HL-60 (cell line): ENCODE results near the gene EMP2.

Experiments
- GABPA ChIP-seq: IDR thresholded peaks from 2 replicates; pipeline ENCODE4 v1.6.1; 2012; ENCODE audit warnings: low read depth
- POLR2AphosphoS5 ChIP-seq: IDR thresholded peaks from 2 replicates; pipeline ENCODE4 v1.6.1; 2012; ENCODE audit warnings: low read depth
- TF ChIP-seq, protein P1 (sequence below): IDR thresholded peaks from one replicate; pipeline ENCODE4 v1.5.1; 2011; ENCODE audit warnings: low read length, control low read depth, inconsistent platforms; ENCODE audit not compliant: insufficient read depth
- TF ChIP-seq, protein P2 (sequence below): IDR thresholded peaks from 2 replicates; pipeline ENCODE4 v1.6.1; 2012; ENCODE audit warnings: low read depth; ENCODE audit not compliant: insufficient replicate concordance

DNA sequence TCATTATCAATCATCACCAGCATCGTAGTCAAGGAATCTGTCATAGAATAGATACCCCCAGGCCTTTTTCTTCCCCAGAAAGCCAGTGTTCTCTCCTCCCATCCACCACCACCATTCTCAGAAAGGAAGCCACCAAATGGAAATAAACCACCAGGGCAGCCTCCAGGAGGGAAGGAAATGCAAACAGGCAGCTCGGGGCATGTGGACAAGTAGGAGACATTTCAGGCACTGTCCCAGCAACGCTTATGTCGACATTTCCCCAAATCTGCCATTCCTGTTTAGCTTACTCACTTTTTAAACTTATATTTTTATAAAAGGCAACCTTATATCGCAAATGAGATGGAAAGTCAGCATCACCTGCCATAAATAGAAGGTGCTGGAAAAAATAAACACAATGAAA is 15.8 kb downstream of the EMP2 start:
- TF ChIP-seq, protein P1, sequence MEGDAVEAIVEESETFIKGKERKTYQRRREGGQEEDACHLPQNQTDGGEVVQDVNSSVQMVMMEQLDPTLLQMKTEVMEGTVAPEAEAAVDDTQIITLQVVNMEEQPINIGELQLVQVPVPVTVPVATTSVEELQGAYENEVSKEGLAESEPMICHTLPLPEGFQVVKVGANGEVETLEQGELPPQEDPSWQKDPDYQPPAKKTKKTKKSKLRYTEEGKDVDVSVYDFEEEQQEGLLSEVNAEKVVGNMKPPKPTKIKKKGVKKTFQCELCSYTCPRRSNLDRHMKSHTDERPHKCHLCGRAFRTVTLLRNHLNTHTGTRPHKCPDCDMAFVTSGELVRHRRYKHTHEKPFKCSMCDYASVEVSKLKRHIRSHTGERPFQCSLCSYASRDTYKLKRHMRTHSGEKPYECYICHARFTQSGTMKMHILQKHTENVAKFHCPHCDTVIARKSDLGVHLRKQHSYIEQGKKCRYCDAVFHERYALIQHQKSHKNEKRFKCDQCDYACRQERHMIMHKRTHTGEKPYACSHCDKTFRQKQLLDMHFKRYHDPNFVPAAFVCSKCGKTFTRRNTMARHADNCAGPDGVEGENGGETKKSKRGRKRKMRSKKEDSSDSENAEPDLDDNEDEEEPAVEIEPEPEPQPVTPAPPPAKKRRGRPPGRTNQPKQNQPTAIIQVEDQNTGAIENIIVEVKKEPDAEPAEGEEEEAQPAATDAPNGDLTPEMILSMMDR, result no peak
- TF ChIP-seq, protein P2, sequence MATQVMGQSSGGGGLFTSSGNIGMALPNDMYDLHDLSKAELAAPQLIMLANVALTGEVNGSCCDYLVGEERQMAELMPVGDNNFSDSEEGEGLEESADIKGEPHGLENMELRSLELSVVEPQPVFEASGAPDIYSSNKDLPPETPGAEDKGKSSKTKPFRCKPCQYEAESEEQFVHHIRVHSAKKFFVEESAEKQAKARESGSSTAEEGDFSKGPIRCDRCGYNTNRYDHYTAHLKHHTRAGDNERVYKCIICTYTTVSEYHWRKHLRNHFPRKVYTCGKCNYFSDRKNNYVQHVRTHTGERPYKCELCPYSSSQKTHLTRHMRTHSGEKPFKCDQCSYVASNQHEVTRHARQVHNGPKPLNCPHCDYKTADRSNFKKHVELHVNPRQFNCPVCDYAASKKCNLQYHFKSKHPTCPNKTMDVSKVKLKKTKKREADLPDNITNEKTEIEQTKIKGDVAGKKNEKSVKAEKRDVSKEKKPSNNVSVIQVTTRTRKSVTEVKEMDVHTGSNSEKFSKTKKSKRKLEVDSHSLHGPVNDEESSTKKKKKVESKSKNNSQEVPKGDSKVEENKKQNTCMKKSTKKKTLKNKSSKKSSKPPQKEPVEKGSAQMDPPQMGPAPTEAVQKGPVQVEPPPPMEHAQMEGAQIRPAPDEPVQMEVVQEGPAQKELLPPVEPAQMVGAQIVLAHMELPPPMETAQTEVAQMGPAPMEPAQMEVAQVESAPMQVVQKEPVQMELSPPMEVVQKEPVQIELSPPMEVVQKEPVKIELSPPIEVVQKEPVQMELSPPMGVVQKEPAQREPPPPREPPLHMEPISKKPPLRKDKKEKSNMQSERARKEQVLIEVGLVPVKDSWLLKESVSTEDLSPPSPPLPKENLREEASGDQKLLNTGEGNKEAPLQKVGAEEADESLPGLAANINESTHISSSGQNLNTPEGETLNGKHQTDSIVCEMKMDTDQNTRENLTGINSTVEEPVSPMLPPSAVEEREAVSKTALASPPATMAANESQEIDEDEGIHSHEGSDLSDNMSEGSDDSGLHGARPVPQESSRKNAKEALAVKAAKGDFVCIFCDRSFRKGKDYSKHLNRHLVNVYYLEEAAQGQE, result no peak
- TF ChIP-seq GABPA (no peak), POLR2AphosphoS5 (no peak)
